ENCODE measurements around the gene TRIM73.
"Not testable (repeated sequence)": the region's sequence is repeated elsewhere in the genome, so short reads cannot be mapped to it uniquely, and the experiment has no call there.

TRIM73 gene

GRCh38 chr7:75415829-75416373 is 20.5 kb downstream of the TRIM73 start:
- DNase-seq, result not testable (repeated sequence)

GRCh38 chr7:75416787-75417186 is 21.4 kb downstream of the TRIM73 start:
- DNase-seq, result not testable (repeated sequence)

DNA sequence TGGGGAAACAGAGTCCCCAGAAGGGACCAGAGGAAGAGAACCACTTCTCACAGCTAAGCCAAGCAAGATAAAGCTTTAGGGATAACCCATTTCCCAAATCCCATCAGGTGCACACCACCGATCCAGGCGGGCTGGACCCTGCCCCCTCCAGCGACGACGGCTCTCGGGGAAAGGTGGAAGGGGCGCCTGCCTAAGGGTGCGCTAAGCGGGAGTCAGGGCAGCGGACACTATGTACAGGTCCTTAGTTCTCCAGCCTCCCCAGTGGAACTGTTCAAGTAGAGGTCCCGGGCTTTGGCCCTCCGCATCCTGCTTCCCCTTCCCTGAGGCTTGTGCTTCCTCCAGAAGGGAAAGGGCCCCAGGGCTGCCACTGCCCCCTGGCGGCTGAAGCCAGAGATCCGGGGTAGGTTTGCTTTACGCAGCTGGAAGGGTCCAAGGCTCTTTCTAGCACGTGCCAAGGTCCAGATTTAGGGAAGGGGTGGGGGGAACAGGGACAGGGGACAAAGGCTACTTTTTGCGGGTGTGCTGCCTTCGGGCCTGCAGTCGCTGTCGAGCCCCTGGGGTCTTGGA is 22.9 kb downstream of the TRIM73 start:
- not testable (repeated sequence) for DNase-seq

DNA sequence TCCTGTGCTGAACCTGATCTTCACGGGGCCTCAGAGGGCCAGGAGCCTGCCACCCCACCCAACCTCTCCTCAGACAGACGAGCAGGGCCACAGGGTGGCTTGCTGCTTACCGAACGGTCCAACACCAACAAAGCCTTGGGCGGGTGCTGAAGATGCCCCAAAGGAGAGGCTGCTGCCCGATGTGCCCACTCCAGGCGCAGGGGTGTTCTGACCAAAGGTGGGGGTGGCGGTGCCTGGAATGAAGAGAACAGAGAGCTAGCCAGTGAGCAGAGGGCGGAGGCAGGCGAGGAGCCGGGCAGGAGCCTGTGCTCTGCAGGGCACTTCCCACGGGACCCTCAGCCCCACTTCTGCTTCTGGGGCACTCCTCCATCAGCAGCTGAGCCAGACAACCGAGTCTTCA is 23.8 kb downstream of the TRIM73 start:
- not testable (repeated sequence) for DNase-seq

DNA sequence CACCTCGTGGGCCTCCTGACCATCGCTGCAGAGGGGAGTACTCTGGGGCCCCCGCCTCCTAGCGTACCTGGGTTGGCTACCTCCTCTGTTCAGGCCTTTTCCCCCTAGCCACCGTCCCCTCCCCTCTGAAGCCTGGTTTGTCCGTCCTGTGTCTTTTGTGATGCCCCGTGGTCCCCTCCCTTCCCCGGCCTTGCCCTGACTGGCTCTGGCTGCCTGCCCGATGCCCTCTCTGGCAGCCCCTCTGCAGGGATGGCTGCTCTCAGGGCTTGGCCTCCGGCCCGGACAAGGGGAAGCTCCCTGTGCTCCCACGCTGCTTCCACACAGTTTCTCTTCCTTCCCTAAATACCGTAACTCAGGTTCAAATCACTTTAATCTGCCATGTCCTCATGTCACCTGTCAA is 24.3 kb downstream of the TRIM73 start:
- DNase-seq, result not testable (repeated sequence)

DNA sequence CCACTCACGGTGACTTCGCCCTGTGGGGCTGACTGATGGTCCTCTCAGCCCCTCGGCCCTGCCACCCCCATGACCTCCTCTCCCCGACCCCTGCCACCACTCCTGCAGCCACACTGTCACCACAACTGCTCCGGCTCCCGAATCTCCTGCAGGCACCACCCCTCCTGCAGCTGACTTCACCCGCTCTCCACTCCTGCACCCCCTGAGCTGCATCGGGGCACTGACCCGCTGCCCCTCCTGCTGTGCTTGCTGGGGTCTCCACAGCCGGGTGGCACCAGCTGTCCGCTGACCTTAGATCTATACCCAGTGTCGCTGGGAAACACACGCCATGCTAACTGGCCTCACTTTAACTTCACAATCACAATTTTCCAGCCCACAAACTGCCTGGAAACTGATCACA is 24.7 kb downstream of the TRIM73 start:
- DNase-seq, result not testable (repeated sequence)

DNA sequence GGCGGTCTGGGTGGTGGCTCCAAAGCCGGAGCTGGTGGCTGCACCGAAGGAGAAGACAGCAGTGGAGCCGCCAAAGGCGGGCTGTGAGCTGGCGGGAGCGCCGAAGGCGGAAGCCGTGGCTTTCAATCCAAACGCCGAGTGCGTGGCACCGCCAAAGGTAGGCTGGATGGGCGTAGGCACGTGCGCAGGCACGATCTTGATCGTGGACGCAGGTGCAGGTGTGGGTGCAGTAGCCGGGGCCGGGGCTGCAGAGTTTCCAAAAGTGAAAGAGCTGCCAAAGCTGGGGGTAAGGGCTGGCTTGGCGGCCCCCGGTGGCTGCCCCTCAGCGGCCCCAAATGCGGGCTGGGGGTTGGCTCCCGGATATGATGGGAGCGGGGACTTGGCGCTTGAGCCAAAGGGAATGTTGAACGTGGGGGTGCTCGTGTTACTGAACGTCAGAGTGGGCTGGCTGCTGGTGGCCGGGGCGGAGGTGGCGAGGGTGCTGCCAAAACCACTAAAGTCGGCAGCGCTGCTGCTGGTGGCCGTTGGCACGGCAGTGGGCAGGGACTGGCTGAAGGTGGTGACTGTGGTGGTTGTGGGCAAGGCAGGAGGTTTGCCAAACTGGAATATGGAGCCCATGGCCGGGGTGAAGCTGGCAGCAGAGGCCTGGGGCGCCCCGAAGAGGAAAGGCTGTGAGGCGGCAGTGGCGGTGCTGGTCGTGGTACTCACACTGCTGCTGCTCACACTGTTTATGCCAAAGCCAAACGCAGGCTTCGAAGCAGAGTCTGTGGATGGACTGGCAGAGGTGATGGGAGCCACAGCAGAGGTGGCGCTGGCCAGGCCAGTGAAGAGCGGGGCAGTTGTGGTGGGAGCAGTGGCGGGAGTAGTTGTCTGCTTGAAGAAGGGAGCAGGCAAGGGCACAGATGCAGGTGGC is 26.6 kb downstream of the TRIM73 start:
- not testable (repeated sequence) for DNase-seq

DNA sequence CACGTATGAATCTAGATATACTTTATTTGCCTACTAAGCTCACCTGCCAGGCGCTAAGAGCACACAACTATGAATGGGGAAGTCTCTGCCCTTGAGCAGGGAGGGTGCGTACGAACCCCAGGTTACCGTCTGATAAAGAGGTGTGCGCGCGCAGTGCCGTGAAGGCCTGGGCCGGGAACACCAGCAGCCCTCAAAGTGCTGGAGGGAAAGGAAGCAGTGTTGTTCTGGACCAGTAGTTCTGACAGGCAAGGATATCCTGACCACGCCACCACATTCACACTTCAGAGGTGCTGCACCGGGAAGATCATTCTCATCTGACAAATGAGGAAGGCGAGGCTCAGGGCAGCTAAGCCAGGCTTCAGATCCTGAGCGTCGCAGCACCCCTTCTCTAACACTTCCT is 28.1 kb downstream of the TRIM73 start:
- not testable (repeated sequence) for DNase-seq

DNA sequence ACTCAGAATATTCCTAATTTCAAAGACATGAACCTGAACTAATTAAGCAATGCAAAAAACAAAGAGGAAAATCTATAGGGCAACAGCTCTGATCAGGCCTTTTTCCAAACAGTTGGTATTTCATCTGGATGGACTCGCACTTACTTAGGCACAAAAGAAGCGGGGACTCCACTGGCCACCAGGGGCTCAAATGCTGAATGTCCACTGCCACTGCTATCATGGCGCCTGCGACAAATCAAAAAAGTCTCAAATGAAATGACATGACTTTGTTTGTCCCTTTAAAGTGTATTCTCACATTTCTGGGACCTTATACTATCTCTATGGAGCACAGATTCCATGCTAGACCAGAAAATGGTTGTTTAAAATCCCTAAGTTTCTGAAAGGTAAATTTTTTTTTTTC is 43.6 kb downstream of the TRIM73 start:
- DNase-seq, result not testable (repeated sequence)

- DNase-seq, result not testable (repeated sequence)
These were observed 46.7 kb downstream of the TRIM73 start for GRCh38 chr7:75442101-75442464.

GRCh38 chr7:75442465-75443111 is 47.2 kb downstream of the TRIM73 start:
- DNase-seq, result not testable (repeated sequence)

DNA sequence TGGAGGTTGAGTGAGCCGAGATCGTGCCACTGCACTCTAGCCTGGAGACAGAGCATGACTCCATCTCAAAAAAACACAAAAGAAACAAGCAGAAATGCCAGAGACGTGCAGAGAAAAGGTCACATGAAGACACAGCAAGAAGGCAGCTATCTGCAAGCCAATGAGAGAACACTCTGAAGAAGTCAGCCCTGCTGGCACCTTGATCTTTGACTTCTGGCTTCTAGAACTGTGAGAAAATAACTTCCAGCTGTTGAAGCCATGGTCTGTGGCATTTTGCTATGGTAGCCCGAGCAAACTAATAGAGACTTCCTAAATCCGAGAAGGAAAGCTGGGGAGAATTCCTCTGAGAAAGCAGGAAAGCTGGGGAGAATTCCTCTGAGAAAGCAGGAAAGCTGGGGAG is 54.5 kb downstream of the TRIM73 start:
- not testable (repeated sequence) for DNase-seq

DNA sequence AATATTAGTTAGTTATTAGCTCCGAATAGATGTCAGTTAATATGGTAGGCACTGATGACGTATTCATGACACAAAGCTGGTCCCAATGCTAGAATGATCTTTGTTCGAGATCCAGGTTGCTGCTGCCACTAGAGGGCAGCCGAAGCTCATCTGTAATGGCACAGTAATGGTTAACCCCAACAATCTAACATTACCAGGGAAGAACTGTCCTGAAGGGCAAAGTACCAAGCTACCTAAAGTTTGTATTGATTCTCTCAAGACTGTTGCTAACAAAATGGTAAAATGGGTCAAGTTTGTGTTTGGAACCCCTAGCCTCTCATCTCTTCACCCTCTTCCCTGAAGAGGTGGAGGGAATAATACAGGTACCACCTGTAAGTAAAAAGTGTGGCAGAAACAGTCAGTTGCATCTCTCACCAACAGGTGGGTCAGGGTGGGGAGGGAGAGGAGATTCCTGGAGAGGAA is 57.1 kb downstream of the TRIM73 start:
- not testable (repeated sequence) for DNase-seq

Data from stimulated activated CD4-positive, alpha-beta T cell treated with anti-CD3 and anti-CD28 coated beads, Interleukin-12 subunit alpha, Interleukin-12 subunit beta, amount 100 ng/mL, for 4 hours (primary cell).